K562 (cell line): Measurements from ENCODE around the gene TXNRD2. TPM values are rescaled to one million over a fixed set of nuclear protein-coding genes. Genes with fewer than 3 reads are reported as not detected.
A peak's percentile ranks its signal among the peaks of the same experiment; 100 is the strongest.

ENCODE experiments used
- BCOR ChIP-seq: fragments of 450-650 bp; IDR thresholded peaks from 2 replicates; pipeline ENCODE4 v1.6.1; 2016
- BHLHE40 ChIP-seq: IDR thresholded peaks from 2 replicates; pipeline ENCODE4 v1.6.1; 2011; ENCODE audit warnings: low read length, improper control_type of control experiment
- CBX5 ChIP-seq: IDR thresholded peaks from 2 replicates; pipeline ENCODE4 v1.6.1; 2014; ENCODE audit warnings: low read depth, borderline replicate concordance
- CEBPG ChIP-seq, 3 experiments: fragments of 200-800 bp in 1 of 3; sonication (Bioruptor generic) in 1 of 3; sonication (generic) in 1 of 3; formaldehyde crosslinking in 1 of 3; IDR thresholded peaks in 2 of 3; conservative IDR thresholded peaks in 1 of 3; 2 replicates each; pipeline versions ENCODE4 v1.6.1 to v1.8.0; 2016 to 2022; ENCODE audit warnings: missing compliant biosample characterization in 2 of 3, missing genetic modification characterization in 2 of 3, mild to moderate bottlenecking in 1 of 3, missing genetic modification reagents in 1 of 3
- ESRRA ChIP-seq: fragments of 450-650 bp; IDR thresholded peaks from 2 replicates; pipeline ENCODE4 v1.6.1; 2014; ENCODE audit warnings: low read depth, mild to moderate bottlenecking, moderate library complexity, borderline replicate concordance
- GTF2A2 ChIP-seq: IDR thresholded peaks from 2 replicates; pipeline ENCODE4 v1.6.1; 2016; ENCODE audit warnings: mild to moderate bottlenecking, missing genetic modification characterization, missing compliant biosample characterization
- HIVEP1 ChIP-seq: fragments of 250-450 bp; sonication (Bioruptor Pico); IDR thresholded peaks from 2 replicates; pipeline ENCODE4 v1.4.0; 2020; ENCODE audit warnings: mild to moderate bottlenecking
- KLF6 ChIP-seq: fragments of 250-450 bp; sonication (Bioruptor Pico); IDR thresholded peaks from 2 replicates; pipeline ENCODE4 v1.4.0; 2020; ENCODE audit warnings: mild to moderate bottlenecking, moderate library complexity, borderline replicate concordance
- LCOR ChIP-seq: sonication (generic); formaldehyde crosslinking; IDR thresholded peaks from 2 replicates; pipeline ENCODE4 v1.8.0; 2022; ENCODE audit warnings: mild to moderate bottlenecking, missing genetic modification reagents
- MBD1 ChIP-seq: fragments of 250-450 bp; sonication (Bioruptor Pico); IDR thresholded peaks from 2 replicates; pipeline ENCODE4 v1.8.0; 2022; ENCODE audit warnings: inconsistent platforms
- MCM2 ChIP-seq: fragments of 450-650 bp; IDR thresholded peaks from 2 replicates; pipeline ENCODE4 v1.6.1; 2017; ENCODE audit warnings: low read depth, mild to moderate bottlenecking
- MECOM ChIP-seq: fragments of 250-450 bp; sonication (Bioruptor Pico); IDR thresholded peaks from 2 replicates; pipeline ENCODE4 v1.8.0; 2022; ENCODE audit warnings: inconsistent platforms
- POU5F1 ChIP-seq: fragments of 150-350 bp; IDR thresholded peaks from 2 replicates; pipeline ENCODE4 v1.6.1; 2014; ENCODE audit warnings: borderline replicate concordance, low read length, low read depth, mild to moderate bottlenecking; ENCODE audit not compliant: partially characterized antibody
- SIX5 ChIP-seq, 2 experiments: IDR thresholded peaks; 2 replicates each; pipeline ENCODE4 v1.6.1; 2011; ENCODE audit warnings: low read length in 2 of 2, borderline replicate concordance in 1 of 2, low read depth in 1 of 2, mild to moderate bottlenecking in 1 of 2, moderate library complexity in 1 of 2; ENCODE audit not compliant: insufficient read depth in 1 of 2
- SMAD4 ChIP-seq: fragments of 250-450 bp; sonication (Bioruptor Pico); conservative IDR thresholded peaks from 2 replicates; pipeline ENCODE4 v1.8.0; 2021; ENCODE audit warnings: inconsistent platforms, mild to moderate bottlenecking, moderate library complexity
- SMC3 ChIP-seq: conservative IDR thresholded peaks from 2 replicates; pipeline ENCODE4 v1.6.1; 2011; ENCODE audit warnings: low read depth, low read length, improper control_type of control experiment; ENCODE audit not compliant: insufficient read depth
- SOX6 ChIP-seq: fragments of 450-650 bp; IDR thresholded peaks from 2 replicates; pipeline ENCODE4 v1.6.1; 2014; ENCODE audit warnings: mild to moderate bottlenecking
- SUPT5H ChIP-seq: fragments of 450-650 bp; IDR thresholded peaks from 2 replicates; pipeline ENCODE4 v1.6.1; 2016
- TEAD4 ChIP-seq, 2 experiments: sonication (generic) in 1 of 2; formaldehyde crosslinking in 1 of 2; IDR thresholded peaks; 2 replicates each; pipeline versions ENCODE4 v1.6.1 to v1.8.0; 2012 to 2022; ENCODE audit warnings: borderline replicate concordance in 1 of 2, inconsistent platforms in 1 of 2, low read length in 1 of 2, mild to moderate bottlenecking in 1 of 2, missing genetic modification reagents in 1 of 2
- WHSC1 ChIP-seq: IDR thresholded peaks from one replicate; pipeline ENCODE4 v1.6.1; 2012; ENCODE audit warnings: low read length, control low read depth, inconsistent platforms
- ZNF311 ChIP-seq: fragments of 250-450 bp; sonication (Bioruptor Pico); IDR thresholded peaks from 2 replicates; pipeline ENCODE4 v1.4.0; 2020; ENCODE audit warnings: mild to moderate bottlenecking, moderate library complexity
- ZNF707 ChIP-seq: fragments of 250-450 bp; sonication (Bioruptor Pico); conservative IDR thresholded peaks from 2 replicates; pipeline ENCODE4 v1.8.0; 2022; ENCODE audit warnings: inconsistent platforms, mild to moderate bottlenecking, moderate library complexity
- ZNF75A ChIP-seq: fragments of 450-650 bp; formaldehyde crosslinking; IDR thresholded peaks from 2 replicates; pipeline ENCODE4 v1.4.0; 2020; ENCODE audit warnings: mild to moderate bottlenecking
- ZNF780A ChIP-seq: fragments of 250-450 bp; sonication (Bioruptor Pico); IDR thresholded peaks from 2 replicates; pipeline ENCODE4 v1.5.0; 2021; ENCODE audit warnings: mild to moderate bottlenecking
- ZNF79 ChIP-seq: fragments of 250-450 bp; sonication (Bioruptor Pico); IDR thresholded peaks from 2 replicates; pipeline ENCODE4 v1.4.0; 2020; ENCODE audit warnings: low read depth, mild to moderate bottlenecking, moderate library complexity
- polyA plus RNA-seq, 8 experiments: library from polyadenylated mRNA; depleted of rRNA in 4 of 8; stranded (reverse) in 5 of 8; unstranded in 3 of 8; fragments of >200 nt; fragmentation: Nextera tagmentation in 2 of 8; fragmentation: Illumina TruSeq in 1 of 8; extraction: Ambion mirVana in 2 of 8; extraction: Trizol in 1 of 8; gene quantifications; 2 replicates each; pipeline versions ENCODE4 v1.2.1 to v1.2.3, GENCODE V29; 2011 to 2014; ENCODE audit warnings: inconsistent platforms in 1 of 8, missing spikeins in 1 of 8
- total RNA-seq, 7 experiments: library from RNA; depleted of rRNA in 6 of 7; stranded (reverse); fragments of >200 nt in 6 of 7; fragmentation: Illumina TruSeq in 2 of 7; extraction: Trizol in 2 of 7; gene quantifications; 2 replicates each; pipeline versions ENCODE4 v1.2.1 to v1.2.3, GENCODE V29; 2011 to 2021; ENCODE audit warnings: low replicate concordance in 1 of 7
- TF ChIP-seq, protein P1 (sequence below): fragments of 450-650 bp; IDR thresholded peaks from 2 replicates; pipeline ENCODE4 v1.6.1; 2016; ENCODE audit warnings: mild to moderate bottlenecking

The TXNRD2 gene
- total and polyA plus RNA-seq, 9 of the 15 experiments (the other 6 are each of a cell fraction or from before 2014, with no cell fraction given), result 3.3 to 80.2 (median 49.4) TPM

DNA sequence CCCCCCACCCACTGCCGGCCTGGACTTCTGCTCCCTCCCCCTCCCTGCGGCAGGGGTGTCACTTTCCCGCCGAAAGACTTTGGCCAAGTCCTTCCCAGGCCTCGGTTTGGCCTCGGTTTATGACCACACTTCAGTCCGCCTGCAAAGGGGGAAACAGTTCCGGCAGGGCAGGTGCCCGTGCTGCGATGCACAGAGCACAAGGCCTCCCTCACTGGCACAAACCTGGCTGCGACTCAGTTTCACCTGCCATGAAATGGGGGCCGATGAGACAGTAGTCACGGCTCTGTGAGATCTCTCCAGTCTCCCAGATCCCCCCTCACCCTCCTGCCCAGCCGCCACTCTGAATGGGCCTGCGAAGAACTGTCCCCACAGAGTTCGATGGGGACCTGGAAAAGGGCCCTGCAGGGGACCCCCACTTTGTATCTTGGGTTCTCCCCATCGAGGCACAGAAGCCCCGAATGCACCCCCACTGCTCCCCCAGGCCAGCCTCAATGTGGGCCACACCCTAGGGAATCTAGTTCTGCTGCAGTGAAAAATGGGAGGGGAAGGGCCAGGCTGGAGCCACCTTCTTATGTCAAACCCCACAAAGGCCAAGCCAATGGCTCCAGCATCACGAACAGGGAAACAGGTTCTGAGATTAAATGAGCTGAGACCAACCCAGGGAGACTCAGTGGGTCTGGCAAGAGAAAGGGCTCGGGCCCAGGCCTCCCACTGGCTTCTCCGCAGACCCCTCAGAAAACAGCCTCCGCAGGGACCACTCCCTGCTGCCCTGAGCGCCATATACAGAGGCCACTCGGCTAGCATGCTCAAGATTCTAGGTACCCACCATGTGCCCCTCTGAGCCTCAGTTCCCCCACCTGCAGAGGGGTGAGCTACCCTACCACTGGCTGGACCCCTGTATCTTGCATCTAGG, 46.0 kb upstream of the TXNRD2 start (continued):
- TF ChIP-seq ZNF707 (CRISPR knock-in tag), result no peak
- TF ChIP-seq MCM2, result no peak
- no peak for TF ChIP-seq ZNF75A
- no peak for TF ChIP-seq MECOM (CRISPR knock-in tag)
- no peak for TF ChIP-seq CEBPG (CRISPR knock-in tag; IDR thresholded peaks at IDR 0.05)
- TF ChIP-seq CEBPG (tag; conservative IDR thresholded peaks at IDR 0.05 in 1 of 2, IDR thresholded peaks at IDR 0.05 in 1 of 2), result no peak
- no peak for TF ChIP-seq SOX6
- no peak for TF ChIP-seq SUPT5H
- TF ChIP-seq TEAD4 (IDR thresholded peaks at IDR 0.05; ENCODE audit: low read length), result 0 out of 2 replicates have a peak, but pooled peaks have one; percentile 10
- TF ChIP-seq TEAD4 (CRISPR knock-in tag; IDR thresholded peaks at IDR 0.05; ENCODE audit: borderline replicate concordance), result no peak
- no peak for TF ChIP-seq BHLHE40
- no peak for TF ChIP-seq HIVEP1 (CRISPR knock-in tag)
- TF ChIP-seq ZNF79 (CRISPR knock-in tag), result no peak
- TF ChIP-seq, protein P1, sequence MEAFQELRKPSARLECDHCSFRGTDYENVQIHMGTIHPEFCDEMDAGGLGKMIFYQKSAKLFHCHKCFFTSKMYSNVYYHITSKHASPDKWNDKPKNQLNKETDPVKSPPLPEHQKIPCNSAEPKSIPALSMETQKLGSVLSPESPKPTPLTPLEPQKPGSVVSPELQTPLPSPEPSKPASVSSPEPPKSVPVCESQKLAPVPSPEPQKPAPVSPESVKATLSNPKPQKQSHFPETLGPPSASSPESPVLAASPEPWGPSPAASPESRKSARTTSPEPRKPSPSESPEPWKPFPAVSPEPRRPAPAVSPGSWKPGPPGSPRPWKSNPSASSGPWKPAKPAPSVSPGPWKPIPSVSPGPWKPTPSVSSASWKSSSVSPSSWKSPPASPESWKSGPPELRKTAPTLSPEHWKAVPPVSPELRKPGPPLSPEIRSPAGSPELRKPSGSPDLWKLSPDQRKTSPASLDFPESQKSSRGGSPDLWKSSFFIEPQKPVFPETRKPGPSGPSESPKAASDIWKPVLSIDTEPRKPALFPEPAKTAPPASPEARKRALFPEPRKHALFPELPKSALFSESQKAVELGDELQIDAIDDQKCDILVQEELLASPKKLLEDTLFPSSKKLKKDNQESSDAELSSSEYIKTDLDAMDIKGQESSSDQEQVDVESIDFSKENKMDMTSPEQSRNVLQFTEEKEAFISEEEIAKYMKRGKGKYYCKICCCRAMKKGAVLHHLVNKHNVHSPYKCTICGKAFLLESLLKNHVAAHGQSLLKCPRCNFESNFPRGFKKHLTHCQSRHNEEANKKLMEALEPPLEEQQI, result no peak
- no peak for TF ChIP-seq ZNF311 (CRISPR knock-in tag)
- TF ChIP-seq ZNF780A (CRISPR knock-in tag), result no peak
- no peak for TF ChIP-seq CBX5
- TF ChIP-seq MBD1 (CRISPR knock-in tag), result no peak
- no peak for TF ChIP-seq ESRRA
- TF ChIP-seq GTF2A2 (tag), result no peak
- no peak for TF ChIP-seq SMC3
- no peak for TF ChIP-seq BCOR
- TF ChIP-seq LCOR (CRISPR knock-in tag), result no peak
- no peak for TF ChIP-seq SIX5 (IDR thresholded peaks at IDR 0.05; ENCODE audit: borderline replicate concordance in 1 of 2, insufficient read depth in 1 of 2, low read depth in 1 of 2, low read length in 2 of 2)
- TF ChIP-seq SMAD4, result no peak
- TF ChIP-seq KLF6 (CRISPR knock-in tag), result no peak
- TF ChIP-seq POU5F1, result peak; percentile 11
- TF ChIP-seq WHSC1, result peak; percentile 97
